Breast epithelium (tissue), 3 donors: ENCODE data around the gene MARCHF3.

ENCODE experiments used
- POLR2A ChIP-seq: fragments of 450-650 bp; IDR thresholded peaks from one replicate; pipeline ENCODE4 v1.6.1; 2016; ENCODE audit warnings: antibody characterized with exemption, mild to moderate bottlenecking, moderate library complexity
- TF ChIP-seq, protein P1 (sequence below), 3 donors: fragments of 450-650 bp; IDR thresholded peaks; one replicate each; pipeline ENCODE4 v1.5.1; 2016 to 2017; ENCODE audit warnings: antibody characterized with exemption in 3 of 3, mild to moderate bottlenecking in 3 of 3, moderate library complexity in 3 of 3

GRCh38 chr5:126970517-126971017, 59.8 kb downstream of the MARCHF3 start:
- TF ChIP-seq, protein P1, sequence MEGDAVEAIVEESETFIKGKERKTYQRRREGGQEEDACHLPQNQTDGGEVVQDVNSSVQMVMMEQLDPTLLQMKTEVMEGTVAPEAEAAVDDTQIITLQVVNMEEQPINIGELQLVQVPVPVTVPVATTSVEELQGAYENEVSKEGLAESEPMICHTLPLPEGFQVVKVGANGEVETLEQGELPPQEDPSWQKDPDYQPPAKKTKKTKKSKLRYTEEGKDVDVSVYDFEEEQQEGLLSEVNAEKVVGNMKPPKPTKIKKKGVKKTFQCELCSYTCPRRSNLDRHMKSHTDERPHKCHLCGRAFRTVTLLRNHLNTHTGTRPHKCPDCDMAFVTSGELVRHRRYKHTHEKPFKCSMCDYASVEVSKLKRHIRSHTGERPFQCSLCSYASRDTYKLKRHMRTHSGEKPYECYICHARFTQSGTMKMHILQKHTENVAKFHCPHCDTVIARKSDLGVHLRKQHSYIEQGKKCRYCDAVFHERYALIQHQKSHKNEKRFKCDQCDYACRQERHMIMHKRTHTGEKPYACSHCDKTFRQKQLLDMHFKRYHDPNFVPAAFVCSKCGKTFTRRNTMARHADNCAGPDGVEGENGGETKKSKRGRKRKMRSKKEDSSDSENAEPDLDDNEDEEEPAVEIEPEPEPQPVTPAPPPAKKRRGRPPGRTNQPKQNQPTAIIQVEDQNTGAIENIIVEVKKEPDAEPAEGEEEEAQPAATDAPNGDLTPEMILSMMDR (IDR thresholded peaks at IDR 0.05) = no peak
- no peak for TF ChIP-seq POLR2A
